Activated CD4-positive, alpha-beta memory T cell treated with anti-CD3 and anti-CD28 coated beads for 36 hours (primary cell): ENCODE measurements around the gene FLCN. TPM values are rescaled to one million over a fixed set of nuclear protein-coding genes. Genes with fewer than 3 reads are reported as not detected.

Source experiments
- CTCF ChIA-PET: fragments of 350-600 bp; sonication (Branson Sonifier 250); formaldehyde crosslinking; loops from one replicate; lab custom pipeline; 2021; ENCODE audit warnings: antibody characterized with exemption, inconsistent platforms; lab: Charles Lee
- POLR2A ChIA-PET: fragments of 350-600 bp; sonication (Branson Sonifier 250); formaldehyde crosslinking; loops from one replicate; lab custom pipeline; 2021; ENCODE audit warnings: antibody characterized with exemption; lab: Charles Lee
- DNase-seq: peaks from one replicate; pipeline ENCODE4 v3.0.0-alpha.2; 2020
- H3K27ac Mint-ChIP-seq: one replicate; pipeline ENCODE4 v1.8.0; 2021; ENCODE audit warnings: mixed read lengths
- H3K27me3 Mint-ChIP-seq: one replicate; pipeline ENCODE4 v1.8.0; 2021; ENCODE audit warnings: mixed read lengths
- H3K36me3 Mint-ChIP-seq: one replicate; pipeline ENCODE4 v1.8.0; 2021; ENCODE audit warnings: mixed read lengths
- H3K4me1 Mint-ChIP-seq: one replicate; pipeline ENCODE4 v1.8.0; 2021; ENCODE audit warnings: low read depth, mixed read lengths
- H3K4me3 Mint-ChIP-seq: one replicate; pipeline ENCODE4 v1.8.0; 2021; ENCODE audit warnings: mild to moderate bottlenecking, mixed read lengths
- H3K9me3 Mint-ChIP-seq: one replicate; pipeline ENCODE4 v1.8.0; 2021; ENCODE audit warnings: mixed read lengths
- intact Hi-C: fragments of 100-400 bp; cut with micrococcal nuclease; formaldehyde crosslinking; loops from one replicate; pipeline ENCODE4 v1.15.1; 2023
- total RNA-seq, 2 experiments: library from RNA; stranded (reverse); gene quantifications; one replicate each; pipeline ENCODE4 v1.2.3, GENCODE V29; 2021

The FLCN gene
- total RNA-seq, 2 experiments from 2014 or later: 24.0 to 24.6 TPM

- peak; percentile 15 for DNase-seq
- Mint-ChIP-seq H3K27ac (peak overlapping the region; percentile 94), H3K4me1 (peaks cover 36% of the 10 kb centered on the region), H3K27me3 (no peaks in the 10 kb centered on the region), H3K9me3 (no peaks in the 10 kb centered on the region), H3K36me3 (peaks cover 9% of the 10 kb centered on the region), H3K4me3 (peak overlapping the region; percentile 97)
- POLR2A ChIA-PET: interaction anchor here (1.0 to 1.2 kb wide), 2 partner anchors 9 to 15 kb away, joined by 3 to 4 read pairs; no protein-coding TSS in a partner anchor
- intact Hi-C loops: loop anchor here (2.0 kb wide), 2 partner anchors 29 to 45 kb away; partner anchors contain the start of genes COPS3 and PLD6
- CTCF ChIA-PET: interaction anchor here (1.8 kb wide), 1 partner anchor 93 kb away, joined by 9 read pairs; no protein-coding TSS in a partner anchor
Observed at GRCh38 chr17:17235212-17236174, 1.5 kb downstream of the FLCN start.

DNA sequence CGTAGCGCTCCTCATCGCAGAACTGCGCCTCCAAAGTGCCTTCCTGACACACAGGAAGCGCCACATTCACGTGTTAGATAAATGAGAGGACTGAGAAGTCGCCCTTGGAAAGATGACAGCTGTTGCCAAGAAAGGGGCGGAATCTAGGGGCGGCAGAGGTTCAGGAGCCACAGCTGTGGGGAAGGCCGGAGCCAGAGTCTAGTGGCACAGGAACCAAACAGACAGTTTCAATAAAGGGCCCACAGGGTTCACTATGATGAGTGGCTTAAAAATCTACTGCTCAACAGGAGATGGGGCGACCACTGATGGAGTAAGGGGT, 4.7 kb downstream of the FLCN start:
- CTCF ChIA-PET: no interaction called here
- POLR2A ChIA-PET: no interaction called here
- Mint-ChIP-seq H3K9me3 (no peaks in the 10 kb centered on the region), H3K4me3 (no peak overlapping the region), H3K4me1 (peaks cover 16% of the 10 kb centered on the region), H3K27me3 (no peaks in the 10 kb centered on the region), H3K36me3 (peaks cover 17% of the 10 kb centered on the region), H3K27ac (no peak overlapping the region)
- DNase-seq: no peak
- intact Hi-C loops: no loop called here

- H3K9me3 Mint-ChIP-seq: no peaks in the 10 kb centered on the region
- peaks cover 17% of the 10 kb centered on the region for H3K36me3 Mint-ChIP-seq
- no peak overlapping the region for H3K27ac Mint-ChIP-seq
- peaks cover 16% of the 10 kb centered on the region for H3K4me1 Mint-ChIP-seq
- intact Hi-C loops: no loop called here
- ChIA-PET POLR2A (no interaction called here), CTCF (no interaction called here)
- no peak overlapping the region for H3K4me3 Mint-ChIP-seq
- no peak for DNase-seq
- no peaks in the 10 kb centered on the region for H3K27me3 Mint-ChIP-seq
Observed at GRCh38 chr17:17231621-17232302, 5.2 kb downstream of the FLCN start.

- Mint-ChIP-seq H3K4me3 (no peak overlapping the region), H3K4me1 (no peaks in the 10 kb centered on the region), H3K27ac (no peak overlapping the region), H3K9me3 (no peaks in the 10 kb centered on the region), H3K36me3 (peaks cover 26% of the 10 kb centered on the region), H3K27me3 (no peaks in the 10 kb centered on the region)
- ChIA-PET CTCF (interaction anchor here (0.9 to 1.7 kb wide), 2 partner anchors 44 to 88 kb away, joined by 3 to 5 read pairs; no protein-coding TSS in a partner anchor), POLR2A (interaction anchor here (0.7 kb wide), 1 partner anchor 50 kb away, joined by 3 read pairs; no protein-coding TSS in a partner anchor)
- DNase-seq: no peak
- intact Hi-C loops: no loop called here
Observed at GRCh38 chr17:17229416-17230384, 7.3 kb downstream of the FLCN start.

- no peak for DNase-seq
- no peaks in the 10 kb centered on the region for H3K4me1 Mint-ChIP-seq
- H3K36me3 Mint-ChIP-seq: peaks cover 29% of the 10 kb centered on the region
- intact Hi-C loops: no loop called here
- peak overlapping the region; percentile 31 for H3K27ac Mint-ChIP-seq
- ChIA-PET POLR2A (no interaction called here), CTCF (interaction anchor here (1.7 kb wide), 1 partner anchor 87 kb away, joined by 5 read pairs; no protein-coding TSS in a partner anchor)
- H3K9me3 Mint-ChIP-seq: no peaks in the 10 kb centered on the region
- no peak overlapping the region for H3K4me3 Mint-ChIP-seq
- no peaks in the 10 kb centered on the region for H3K27me3 Mint-ChIP-seq
Observed at GRCh38 chr17:17228521-17229279, 8.3 kb downstream of the FLCN start.

DNA sequence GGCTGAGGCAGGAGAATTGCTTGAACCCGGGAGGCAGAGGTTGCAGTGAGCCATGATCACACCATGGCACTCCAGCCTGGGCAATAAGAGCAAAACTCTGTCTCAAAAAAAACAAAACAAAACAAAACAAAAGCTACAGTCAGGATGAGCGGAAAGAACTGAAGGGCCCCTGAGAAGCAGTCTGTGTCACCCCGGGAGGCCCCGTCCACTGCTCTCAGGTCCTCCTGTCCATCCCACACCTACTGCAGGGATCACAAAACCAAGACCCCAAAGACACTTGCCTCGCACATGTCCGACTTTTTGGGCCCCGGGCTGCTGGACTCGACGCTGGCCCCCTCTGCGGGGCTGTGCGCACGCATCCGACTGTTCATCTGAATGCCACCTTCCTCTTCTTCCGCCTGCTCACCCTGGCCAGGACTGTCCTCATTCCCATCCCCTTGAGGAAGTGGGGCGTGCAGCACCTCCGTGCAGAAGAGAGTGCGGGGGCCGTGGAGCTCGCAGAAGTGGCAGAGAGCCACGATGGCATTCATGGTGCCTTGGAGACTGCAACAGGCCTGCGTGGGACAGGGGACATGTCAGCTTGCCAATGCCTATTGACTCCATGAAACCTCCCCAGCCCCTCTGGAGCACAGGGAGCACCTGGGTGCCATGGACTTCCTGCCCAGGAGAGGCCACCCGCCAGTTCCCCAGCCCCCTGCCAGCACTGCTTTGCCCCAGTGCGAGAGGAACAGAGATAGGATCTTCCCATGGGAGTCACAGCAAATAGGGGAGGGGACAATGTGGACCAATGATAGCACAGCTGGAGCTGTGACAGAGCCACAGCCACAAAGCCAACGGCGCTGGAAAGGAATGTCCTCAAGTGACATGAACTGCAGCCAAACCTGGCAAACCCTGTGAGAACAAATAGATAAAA, 9.1 kb downstream of the FLCN start:
- intact Hi-C loops: no loop called here
- peaks cover 29% of the 10 kb centered on the region for H3K36me3 Mint-ChIP-seq
- DNase-seq: no peak
- H3K4me1 Mint-ChIP-seq: no peaks in the 10 kb centered on the region
- ChIA-PET CTCF (no interaction called here), POLR2A (no interaction called here)
- H3K27ac Mint-ChIP-seq: no peak overlapping the region
- H3K9me3 Mint-ChIP-seq: no peaks in the 10 kb centered on the region
- H3K4me3 Mint-ChIP-seq: no peak overlapping the region
- H3K27me3 Mint-ChIP-seq: no peaks in the 10 kb centered on the region

DNA sequence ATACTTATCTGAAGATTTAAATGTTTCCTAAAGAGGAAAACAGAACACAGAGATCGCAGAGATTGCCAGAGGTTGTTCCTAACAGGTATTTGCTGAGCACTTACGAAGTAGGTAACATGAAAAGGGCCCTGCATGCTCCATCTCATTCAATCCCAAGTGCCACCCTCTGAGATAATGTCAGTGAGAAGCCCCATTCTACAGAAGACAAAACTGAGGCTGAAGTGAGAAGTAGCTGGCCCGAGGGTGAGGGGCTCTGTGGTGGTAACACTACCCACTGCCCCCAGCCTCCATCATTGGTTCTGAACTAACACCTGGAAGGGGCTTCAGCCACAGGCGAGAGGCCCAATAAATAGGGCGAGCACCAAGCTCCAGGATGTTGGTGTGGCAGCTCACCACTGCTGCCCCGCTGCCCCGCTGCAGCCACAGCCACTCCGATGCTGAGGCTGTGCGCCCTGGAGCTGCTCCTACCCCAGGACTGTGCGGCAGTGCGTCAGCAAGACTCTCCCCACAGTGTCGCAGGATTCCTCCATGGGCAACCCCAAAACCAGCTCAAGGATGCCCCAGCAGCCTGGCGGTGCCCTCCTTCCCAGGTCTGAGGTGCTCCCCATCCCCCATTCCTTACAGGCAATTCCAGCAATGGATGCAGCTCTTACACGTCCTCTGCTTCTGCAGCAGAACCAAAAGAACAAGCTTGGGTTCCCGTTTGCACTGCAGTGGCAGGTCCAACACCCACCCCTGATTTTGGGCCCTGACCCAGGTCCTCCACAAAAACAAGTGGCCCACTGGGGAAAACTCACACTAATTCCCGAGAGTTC, 10.3 kb downstream of the FLCN start:
- ChIA-PET CTCF (no interaction called here), POLR2A (no interaction called here)
- no peak overlapping the region for H3K27ac Mint-ChIP-seq

DNA sequence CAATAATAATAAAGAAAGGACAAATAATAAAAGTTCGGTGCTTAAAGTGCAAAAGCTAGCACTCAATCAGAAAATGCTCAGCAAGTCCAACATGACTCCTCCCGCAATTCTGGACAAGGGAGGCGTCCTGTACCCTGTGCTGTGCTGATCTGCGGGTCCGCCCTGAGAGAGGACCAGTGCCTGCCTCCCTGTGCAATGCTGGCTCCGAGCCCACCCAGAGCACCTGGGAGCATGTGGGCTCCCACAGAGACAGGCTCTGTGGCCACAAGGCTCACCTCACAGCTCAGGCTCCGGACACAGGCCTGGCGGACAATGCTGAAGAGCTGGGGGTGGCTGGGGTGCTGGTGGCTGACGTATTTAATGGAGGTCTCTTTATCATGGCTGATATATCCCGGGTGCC, 11.1 kb downstream of the FLCN start:
- Mint-ChIP-seq H3K9me3 (no peaks in the 10 kb centered on the region), H3K4me1 (no peaks in the 10 kb centered on the region), H3K36me3 (peaks cover 25% of the 10 kb centered on the region), H3K27me3 (no peaks in the 10 kb centered on the region), H3K4me3 (no peak overlapping the region), H3K27ac (no peak overlapping the region)
- CTCF ChIA-PET: no interaction called here
- no peak for DNase-seq
- intact Hi-C loops: no loop called here
- POLR2A ChIA-PET: no interaction called here

More for the DNA sequence above, 10.3 kb downstream of the FLCN start:
- Mint-ChIP-seq H3K9me3 (no peaks in the 10 kb centered on the region), H3K4me1 (no peaks in the 10 kb centered on the region), H3K4me3 (no peak overlapping the region), H3K27me3 (no peaks in the 10 kb centered on the region), H3K36me3 (peaks cover 22% of the 10 kb centered on the region)
- no peak for DNase-seq
- intact Hi-C loops: no loop called here

- H3K36me3 Mint-ChIP-seq: peaks cover 28% of the 10 kb centered on the region
- no peak overlapping the region for H3K27ac Mint-ChIP-seq
- no peak overlapping the region for H3K4me3 Mint-ChIP-seq
- H3K4me1 Mint-ChIP-seq: no peaks in the 10 kb centered on the region
- ChIA-PET POLR2A (no interaction called here), CTCF (interaction anchor here (1.5 kb wide), 1 partner anchor 83 kb away, joined by 5 read pairs; no protein-coding TSS in a partner anchor)
- intact Hi-C loops: no loop called here
- no peaks in the 10 kb centered on the region for H3K9me3 Mint-ChIP-seq
- H3K27me3 Mint-ChIP-seq: no peaks in the 10 kb centered on the region
- no peak for DNase-seq
Observed at GRCh38 chr17:17224137-17224536, 12.8 kb downstream of the FLCN start.

GRCh38 chr17:17223736-17224135, 13.2 kb downstream of the FLCN start:
- H3K27me3 Mint-ChIP-seq: no peaks in the 10 kb centered on the region
- H3K27ac Mint-ChIP-seq: no peak overlapping the region
- no peak for DNase-seq
- no peak overlapping the region for H3K4me3 Mint-ChIP-seq
- H3K9me3 Mint-ChIP-seq: no peaks in the 10 kb centered on the region
- H3K36me3 Mint-ChIP-seq: peaks cover 31% of the 10 kb centered on the region
- H3K4me1 Mint-ChIP-seq: no peaks in the 10 kb centered on the region
- intact Hi-C loops: no loop called here
- ChIA-PET CTCF (interaction anchor here (1.5 kb wide), 1 partner anchor 82 kb away, joined by 5 read pairs; no protein-coding TSS in a partner anchor), POLR2A (no interaction called here)
